ENCODE data around the gene UBR3.

DNA sequence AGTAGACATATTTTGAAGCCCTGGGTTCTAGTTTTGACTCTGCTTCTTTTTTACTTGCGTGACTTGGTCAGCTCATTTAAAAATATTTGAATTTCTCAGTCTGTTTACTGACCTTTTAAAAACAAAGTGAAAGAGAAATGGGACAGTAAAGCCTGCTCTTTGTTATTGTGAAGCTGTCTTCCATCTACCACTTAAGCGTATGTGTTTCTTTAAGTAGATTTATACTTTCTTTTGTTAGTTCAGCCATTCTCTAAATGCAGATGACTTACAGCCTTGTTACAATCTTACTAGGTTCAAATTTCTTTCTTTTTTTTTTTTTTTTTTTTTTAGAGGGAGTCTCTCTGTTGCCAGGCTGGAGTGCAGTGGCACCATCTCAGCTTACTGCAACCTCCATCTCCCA is 79.5 kb downstream of the UBR3 start:
- TF ChIP-seq ZNF274 (IDR thresholded peaks at IDR 0.05; ENCODE audit: low read depth, low read length), result no peak
- TF ChIP-seq YY1 (IDR thresholded peaks at IDR 0.05; ENCODE audit: insufficient read depth, insufficient read length), result no peak

Measured in NT2/D1 (cell line).